GM23338 (cell line): ENCODE data around the gene MEGF6. TPM values are rescaled to one million over a fixed set of nuclear protein-coding genes. Genes with fewer than 3 reads are reported as not detected.

ENCODE experiments used
- ATAC-seq: fragments of 200-7000 bp; cut with Tn5 transposase; 3 replicates; pipeline ENCODE4 v1.9.1; 2020
- DNase-seq: peaks from one replicate; pipeline ENCODE4 v3.0.0-alpha.2; 2015; ENCODE audit warnings: low spot score
- H2AFZ ChIP-seq: fragments of 200-600 bp; sonication (generic); 2 replicates; pipeline ENCODE4 v1.8.0; 2016; ENCODE audit warnings: antibody characterized with exemption, mild to moderate bottlenecking, moderate library complexity
- H3F3A ChIP-seq: fragments of 200-600 bp; sonication (generic); replicated peaks from 2 replicates; pipeline ENCODE4 v1.8.0; 2017; ENCODE audit warnings: antibody characterized with exemption, mixed run types, low read depth
- H3K27ac ChIP-seq: fragments of 200-600 bp; sonication (generic); 2 replicates; pipeline ENCODE4 v1.6.1; 2016; ENCODE audit warnings: low read depth
- H3K27me3 ChIP-seq: fragments of 200-600 bp; sonication (generic); 2 replicates; pipeline ENCODE4 v1.8.0; 2016; ENCODE audit warnings: mild to moderate bottlenecking, mixed run types, moderate library complexity; ENCODE audit not compliant: insufficient read depth
- H3K36me3 ChIP-seq: fragments of 200-600 bp; sonication (generic); 2 replicates; pipeline ENCODE4 v1.8.0; 2016; ENCODE audit warnings: mild to moderate bottlenecking; ENCODE audit not compliant: insufficient read depth
- H3K4me1 ChIP-seq: fragments of 200-600 bp; sonication (generic); 2 replicates; pipeline ENCODE4 v1.8.0; 2016; ENCODE audit warnings: mild to moderate bottlenecking, moderate library complexity; ENCODE audit not compliant: insufficient read depth
- H3K4me2 ChIP-seq: fragments of 200-600 bp; sonication (generic); 2 replicates; pipeline ENCODE4 v1.7.1; 2017; ENCODE audit warnings: mixed run types
- H3K4me3 ChIP-seq: fragments of 200-600 bp; sonication (generic); 2 replicates; pipeline ENCODE4 v1.6.1; 2016; ENCODE audit warnings: mixed run types
- H3K79me2 ChIP-seq: fragments of 200-600 bp; sonication (generic); replicated peaks from 2 replicates; pipeline ENCODE4 v1.8.0; 2017; ENCODE audit warnings: mild to moderate bottlenecking; ENCODE audit not compliant: insufficient read depth
- H3K9me2 ChIP-seq: fragments of 200-600 bp; sonication (generic); 2 replicates; pipeline ENCODE4 v1.8.0; 2017; ENCODE audit not compliant: insufficient read depth
- H4K20me1 ChIP-seq: fragments of 200-600 bp; sonication (generic); replicated peaks from 2 replicates; pipeline ENCODE4 v1.8.0; 2017; ENCODE audit warnings: mild to moderate bottlenecking; ENCODE audit not compliant: insufficient read depth
- H3K27ac Mint-ChIP-seq: 2 replicates; pipeline ENCODE4 v1.8.0; 2020; ENCODE audit warnings: inconsistent platforms, mild to moderate bottlenecking, moderate library complexity, mixed read lengths
- H3K27me3 Mint-ChIP-seq: 3 replicates; pipeline ENCODE4 v1.8.0; 2022; ENCODE audit warnings: low read depth, mild to moderate bottlenecking, moderate library complexity, mixed read lengths, inconsistent platforms; ENCODE audit not compliant: insufficient read depth, poor library complexity
- H3K36me3 Mint-ChIP-seq: 3 replicates; pipeline ENCODE4 v1.8.0; 2021; ENCODE audit warnings: low read depth, mild to moderate bottlenecking, inconsistent platforms, moderate library complexity, mixed read lengths
- H3K4me1 Mint-ChIP-seq: 3 replicates; pipeline ENCODE4 v1.8.0; 2020; ENCODE audit warnings: mild to moderate bottlenecking, inconsistent platforms, mixed read lengths
- H3K4me3 Mint-ChIP-seq: 3 replicates; pipeline ENCODE4 v1.8.0; 2021; ENCODE audit warnings: moderate library complexity, mild to moderate bottlenecking, inconsistent platforms, mixed read lengths
- H3K9me3 Mint-ChIP-seq: 3 replicates; pipeline ENCODE4 v1.8.0; 2020; ENCODE audit warnings: moderate library complexity, mild to moderate bottlenecking, inconsistent platforms, mixed read lengths
- EZH2phosphoT487 ChIP-seq: fragments of 200-600 bp; sonication (generic); IDR thresholded peaks from one replicate; pipeline ENCODE4 v1.8.1; 2018; ENCODE audit warnings: antibody characterized with exemption; ENCODE audit not compliant: unreplicated experiment
- JUNB ChIP-seq: IDR thresholded peaks from one replicate; pipeline ENCODE4 v1.6.1; 2016; ENCODE audit warnings: antibody characterized with exemption; ENCODE audit not compliant: unreplicated experiment
- NANOG ChIP-seq: IDR thresholded peaks from 2 replicates; pipeline ENCODE4 v1.6.1; 2016; ENCODE audit warnings: antibody characterized with exemption, borderline replicate concordance
- POLR2AphosphoS5 ChIP-seq: IDR thresholded peaks from 2 replicates; pipeline ENCODE4 v1.6.1; 2016; ENCODE audit warnings: antibody characterized with exemption, low read depth
- STAT1 ChIP-seq: IDR thresholded peaks from one replicate; pipeline ENCODE4 v1.6.1; 2016; ENCODE audit warnings: antibody characterized with exemption; ENCODE audit not compliant: unreplicated experiment
- polyA plus RNA-seq: library from polyadenylated mRNA; unstranded; fragments of >200 nt; fragmentation: Nextera tagmentation; extraction: Ambion mirVana; gene quantifications from 2 replicates; pipeline ENCODE4 v1.2.1, GENCODE V29; 2016
- total RNA-seq: library from RNA; depleted of rRNA; stranded (reverse); fragments of >200 nt; shearing (Covaris generic); gene quantifications from 2 replicates; pipeline ENCODE4 v1.2.3, GENCODE V29; 2014
- TF ChIP-seq, protein P1 (sequence below): IDR thresholded peaks from one replicate; pipeline ENCODE4 v1.6.1; 2018; ENCODE audit warnings: antibody characterized with exemption; ENCODE audit not compliant: unreplicated experiment

Gene MEGF6
- total and polyA plus RNA-seq, 2 experiments from 2014 or later, result 4.0 to 21.4 TPM

DNA sequence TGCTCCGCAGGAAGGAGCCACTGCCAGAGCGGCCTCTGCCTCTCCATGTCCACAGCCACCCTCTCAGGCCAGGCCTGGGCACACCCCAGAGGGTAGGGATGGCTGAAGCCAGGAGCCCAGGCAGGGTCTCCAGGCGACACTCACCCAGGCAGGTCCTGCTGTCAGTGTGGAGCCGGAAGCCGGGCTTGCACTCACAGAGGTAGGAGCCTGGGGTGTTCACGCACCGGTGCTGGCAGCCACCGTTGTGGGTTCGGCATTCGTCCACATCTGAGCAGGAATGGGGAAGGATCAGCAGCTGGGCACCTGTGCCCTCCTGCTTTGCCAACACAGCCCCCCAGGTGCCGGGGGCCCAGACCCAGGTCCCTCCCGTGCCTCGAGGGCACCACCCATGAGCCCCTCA, 87.3 kb downstream of the MEGF6 start:
- peaks cover 7% of the 10 kb centered on the region for H3K27me3 Mint-ChIP-seq
- H3K4me1 ChIP-seq, result no peaks in the 10 kb centered on the region
- H3K79me2 ChIP-seq, result no peaks in the 10 kb centered on the region
- no peaks in the 10 kb centered on the region for H3K36me3 ChIP-seq
- H3F3A ChIP-seq, result no peaks in the 10 kb centered on the region
- H3K4me1 Mint-ChIP-seq, result no peaks in the 10 kb centered on the region
- H2AFZ ChIP-seq, result no peak overlapping the region
- H3K27ac ChIP-seq, result no peak overlapping the region
- ATAC-seq, result no peak
- H4K20me1 ChIP-seq, result 0 out of 2 replicates have a peak, but pooled peaks cover 6% of the 10 kb centered on the region
- no peaks in the 10 kb centered on the region for H3K27me3 ChIP-seq
- no peak overlapping the region for H3K4me2 ChIP-seq
- no peak for TF ChIP-seq EZH2phosphoT487
- TF ChIP-seq, protein P1, sequence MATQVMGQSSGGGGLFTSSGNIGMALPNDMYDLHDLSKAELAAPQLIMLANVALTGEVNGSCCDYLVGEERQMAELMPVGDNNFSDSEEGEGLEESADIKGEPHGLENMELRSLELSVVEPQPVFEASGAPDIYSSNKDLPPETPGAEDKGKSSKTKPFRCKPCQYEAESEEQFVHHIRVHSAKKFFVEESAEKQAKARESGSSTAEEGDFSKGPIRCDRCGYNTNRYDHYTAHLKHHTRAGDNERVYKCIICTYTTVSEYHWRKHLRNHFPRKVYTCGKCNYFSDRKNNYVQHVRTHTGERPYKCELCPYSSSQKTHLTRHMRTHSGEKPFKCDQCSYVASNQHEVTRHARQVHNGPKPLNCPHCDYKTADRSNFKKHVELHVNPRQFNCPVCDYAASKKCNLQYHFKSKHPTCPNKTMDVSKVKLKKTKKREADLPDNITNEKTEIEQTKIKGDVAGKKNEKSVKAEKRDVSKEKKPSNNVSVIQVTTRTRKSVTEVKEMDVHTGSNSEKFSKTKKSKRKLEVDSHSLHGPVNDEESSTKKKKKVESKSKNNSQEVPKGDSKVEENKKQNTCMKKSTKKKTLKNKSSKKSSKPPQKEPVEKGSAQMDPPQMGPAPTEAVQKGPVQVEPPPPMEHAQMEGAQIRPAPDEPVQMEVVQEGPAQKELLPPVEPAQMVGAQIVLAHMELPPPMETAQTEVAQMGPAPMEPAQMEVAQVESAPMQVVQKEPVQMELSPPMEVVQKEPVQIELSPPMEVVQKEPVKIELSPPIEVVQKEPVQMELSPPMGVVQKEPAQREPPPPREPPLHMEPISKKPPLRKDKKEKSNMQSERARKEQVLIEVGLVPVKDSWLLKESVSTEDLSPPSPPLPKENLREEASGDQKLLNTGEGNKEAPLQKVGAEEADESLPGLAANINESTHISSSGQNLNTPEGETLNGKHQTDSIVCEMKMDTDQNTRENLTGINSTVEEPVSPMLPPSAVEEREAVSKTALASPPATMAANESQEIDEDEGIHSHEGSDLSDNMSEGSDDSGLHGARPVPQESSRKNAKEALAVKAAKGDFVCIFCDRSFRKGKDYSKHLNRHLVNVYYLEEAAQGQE, result no peak
- no peak for TF ChIP-seq NANOG
- TF ChIP-seq JUNB, result no peak
- H3K4me3 Mint-ChIP-seq, result no peak overlapping the region
- no peaks in the 10 kb centered on the region for H3K9me2 ChIP-seq
- H3K36me3 Mint-ChIP-seq, result no peaks in the 10 kb centered on the region
- DNase-seq, result no peak
- no peaks in the 10 kb centered on the region for H3K9me3 Mint-ChIP-seq
- no peak overlapping the region for H3K4me3 ChIP-seq
- no peak overlapping the region for H3K27ac Mint-ChIP-seq

DNA sequence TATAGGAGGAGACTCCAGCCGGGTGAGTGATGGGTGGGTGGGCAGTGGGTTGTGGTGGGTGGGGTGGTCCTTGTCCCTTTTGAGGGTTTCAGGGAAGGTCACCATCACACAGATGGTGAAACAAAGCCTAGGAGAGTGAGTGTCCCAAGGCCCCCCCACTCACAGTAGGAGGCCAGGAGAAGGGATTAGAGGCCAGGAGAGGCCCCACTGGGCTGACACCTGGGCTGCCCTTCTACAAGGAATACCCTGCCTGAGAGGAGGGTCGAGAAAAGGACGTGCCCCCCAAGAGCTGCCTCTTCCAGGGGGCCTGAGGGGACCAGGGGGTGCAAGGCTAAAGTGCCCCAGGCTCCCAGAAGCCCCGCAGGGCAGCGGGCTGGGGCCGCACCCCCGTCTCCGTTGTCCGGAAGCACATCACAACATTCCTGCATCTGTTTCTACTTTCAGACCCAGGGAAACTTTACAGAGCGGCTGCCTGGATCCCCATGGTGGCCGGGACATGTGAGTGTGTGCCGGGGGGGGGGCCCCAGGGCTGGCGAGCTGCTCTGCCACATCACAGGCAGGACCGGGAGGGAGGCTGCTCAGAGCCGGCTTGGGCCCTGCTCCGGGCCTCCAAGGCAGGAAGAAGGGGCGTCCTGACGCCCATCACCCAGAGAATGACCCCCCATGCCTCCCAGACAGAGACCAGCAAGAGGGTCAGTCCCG, 88.6 kb downstream of the MEGF6 start:
- ATAC-seq, result no peak
- H3K27ac Mint-ChIP-seq, result no peak overlapping the region
- 0 out of 2 replicates have a peak, but pooled peaks cover 6% of the 10 kb centered on the region for H4K20me1 ChIP-seq
- no peak overlapping the region for H3K4me3 Mint-ChIP-seq
- no peak for DNase-seq
- H3K9me2 ChIP-seq, result no peaks in the 10 kb centered on the region
- no peaks in the 10 kb centered on the region for H3K4me1 ChIP-seq
- no peaks in the 10 kb centered on the region for H3K36me3 Mint-ChIP-seq
- no peaks in the 10 kb centered on the region for H3F3A ChIP-seq
- no peak overlapping the region for H3K27ac ChIP-seq
- H3K4me3 ChIP-seq, result no peak overlapping the region
- H3K27me3 Mint-ChIP-seq, result peaks cover 6% of the 10 kb centered on the region
- no peaks in the 10 kb centered on the region for H3K9me3 Mint-ChIP-seq
- H3K4me2 ChIP-seq, result no peak overlapping the region
- no peaks in the 10 kb centered on the region for H3K4me1 Mint-ChIP-seq
- no peaks in the 10 kb centered on the region for H3K36me3 ChIP-seq
- no peaks in the 10 kb centered on the region for H3K79me2 ChIP-seq
- no peak overlapping the region for H2AFZ ChIP-seq
- no peaks in the 10 kb centered on the region for H3K27me3 ChIP-seq
- TF ChIP-seq POLR2AphosphoS5 (no peak), STAT1 (no peak), EZH2phosphoT487 (no peak)
- TF ChIP-seq, protein P1, result no peak
